ENCODE data around the gene ELK3.

ELK3 gene

GRCh38 chr12:96221391-96221790 is 27.2 kb downstream of the ELK3 start:
- no peak overlapping the region for H3K27ac ChIP-seq (ENCODE audit: low read depth, low read length)
- H3K4me1 ChIP-seq (ENCODE audit: control insufficient read depth in 5 of 5, insufficient read depth in 5 of 5, low read length in 5 of 5) = peaks cover 0 to 68% (median 4%) of the 10 kb centered on the region in 5 donors
- no peak overlapping the region for H3K9ac ChIP-seq (ENCODE audit: low read length in 5 of 5)
- H3K36me3 ChIP-seq (ENCODE audit: control insufficient read depth in 5 of 5, insufficient read depth in 5 of 5, low read length in 5 of 5) = peaks cover 5 to 30% (median 18%) of the 10 kb centered on the region in 5 donors
- no peaks in the 10 kb centered on the region for H3K27me3 ChIP-seq (ENCODE audit: control insufficient read depth in 5 of 5, insufficient read depth in 4 of 5, low read length in 5 of 5)
- no peak overlapping the region for H3K4me3 ChIP-seq (ENCODE audit: low read depth in 1 of 5, low read length in 5 of 5)
- H3K9me3 ChIP-seq (ENCODE audit: control insufficient read depth in 5 of 5, low read length in 5 of 5) = no peaks in the 10 kb centered on the region

- Histone ChIP-seq H3K9me3 (ENCODE audit: control insufficient read depth in 5 of 5, low read length in 5 of 5) (no peaks in the 10 kb centered on the region), H3K9ac (ENCODE audit: low read length in 5 of 5) (no peak overlapping the region), H3K27ac (ENCODE audit: low read depth, low read length) (no peak overlapping the region), H3K4me3 (ENCODE audit: low read depth in 1 of 5, low read length in 5 of 5) (no peak overlapping the region), H3K36me3 (ENCODE audit: control insufficient read depth in 5 of 5, insufficient read depth in 5 of 5, low read length in 5 of 5) (peaks cover 5 to 34% (median 25%) of the 10 kb centered on the region in 5 donors), H3K27me3 (ENCODE audit: control insufficient read depth in 5 of 5, insufficient read depth in 4 of 5, low read length in 5 of 5) (no peaks in the 10 kb centered on the region), H3K4me1 (ENCODE audit: control insufficient read depth in 5 of 5, insufficient read depth in 5 of 5, low read length in 5 of 5) (peaks cover 0 to 65% (median 4%) of the 10 kb centered on the region in 5 donors)
Observed at GRCh38 chr12:96223411-96224218, 29.4 kb downstream of the ELK3 start.

- H3K27me3 ChIP-seq (ENCODE audit: control insufficient read depth in 5 of 5, insufficient read depth in 4 of 5, low read length in 5 of 5) = no peaks in the 10 kb centered on the region
- no peak overlapping the region for H3K4me3 ChIP-seq (ENCODE audit: low read depth in 1 of 5, low read length in 5 of 5)
- H3K27ac ChIP-seq (ENCODE audit: low read depth, low read length) = no peak overlapping the region
- peaks cover 0 to 65% (median 4%) of the 10 kb centered on the region in 5 donors for H3K4me1 ChIP-seq (ENCODE audit: control insufficient read depth in 5 of 5, insufficient read depth in 5 of 5, low read length in 5 of 5)
- H3K9me3 ChIP-seq (ENCODE audit: control insufficient read depth in 5 of 5, low read length in 5 of 5) = no peaks in the 10 kb centered on the region
- H3K36me3 ChIP-seq (ENCODE audit: control insufficient read depth in 5 of 5, insufficient read depth in 5 of 5, low read length in 5 of 5) = peaks cover 5 to 38% (median 27%) of the 10 kb centered on the region in 5 donors
- H3K9ac ChIP-seq (ENCODE audit: low read length in 5 of 5) = no peak overlapping the region
Observed at GRCh38 chr12:96224219-96224615, 30.0 kb downstream of the ELK3 start.

GRCh38 chr12:96225044-96225855 is 31.1 kb downstream of the ELK3 start:
- Histone ChIP-seq H3K27ac (ENCODE audit: low read depth, low read length) (peak overlapping the region; percentile 37), H3K4me1 (ENCODE audit: control insufficient read depth in 5 of 5, insufficient read depth in 5 of 5, low read length in 5 of 5) (peaks cover 0 to 59% (median 4%) of the 10 kb centered on the region in 5 donors), H3K9ac (ENCODE audit: low read length in 5 of 5) (no peak overlapping the region), H3K9me3 (ENCODE audit: control insufficient read depth in 5 of 5, low read length in 5 of 5) (no peaks in the 10 kb centered on the region), H3K36me3 (ENCODE audit: control insufficient read depth in 5 of 5, insufficient read depth in 5 of 5, low read length in 5 of 5) (peaks cover 5 to 41% (median 27%) of the 10 kb centered on the region in 5 donors), H3K27me3 (ENCODE audit: control insufficient read depth in 5 of 5, insufficient read depth in 4 of 5, low read length in 5 of 5) (no peaks in the 10 kb centered on the region), H3K4me3 (ENCODE audit: low read depth in 1 of 5, low read length in 5 of 5) (no peak overlapping the region)

GRCh38 chr12:96225994-96226399 is 31.8 kb downstream of the ELK3 start:
- Histone ChIP-seq H3K27ac (ENCODE audit: low read depth, low read length) (peak overlapping the region; percentile 37), H3K4me1 (ENCODE audit: control insufficient read depth in 5 of 5, insufficient read depth in 5 of 5, low read length in 5 of 5) (peaks cover 0 to 53% (median 4%) of the 10 kb centered on the region in 5 donors), H3K9me3 (ENCODE audit: control insufficient read depth in 5 of 5, low read length in 5 of 5) (no peaks in the 10 kb centered on the region), H3K4me3 (ENCODE audit: low read depth in 1 of 5, low read length in 5 of 5) (no peak overlapping the region), H3K9ac (ENCODE audit: low read length in 5 of 5) (no peak overlapping the region), H3K27me3 (ENCODE audit: control insufficient read depth in 5 of 5, insufficient read depth in 4 of 5, low read length in 5 of 5) (no peaks in the 10 kb centered on the region), H3K36me3 (ENCODE audit: control insufficient read depth in 5 of 5, insufficient read depth in 5 of 5, low read length in 5 of 5) (peaks cover 5 to 42% (median 27%) of the 10 kb centered on the region in 5 donors)

- Histone ChIP-seq H3K4me1 (ENCODE audit: control insufficient read depth in 5 of 5, insufficient read depth in 5 of 5, low read length in 5 of 5) (peaks cover 0 to 49% (median 4%) of the 10 kb centered on the region in 5 donors), H3K27ac (ENCODE audit: low read depth, low read length) (no peak overlapping the region)
Observed at GRCh38 chr12:96226401-96226800, 32.2 kb downstream of the ELK3 start.

GRCh38 chr12:96226801-96227348 is 32.7 kb downstream of the ELK3 start:
- Histone ChIP-seq H3K27ac (ENCODE audit: low read depth, low read length) (no peak overlapping the region), H3K9ac (ENCODE audit: low read length in 5 of 5) (no peak overlapping the region), H3K27me3 (ENCODE audit: control insufficient read depth in 5 of 5, insufficient read depth in 4 of 5, low read length in 5 of 5) (no peaks in the 10 kb centered on the region), H3K4me3 (ENCODE audit: low read depth in 1 of 5, low read length in 5 of 5) (no peak overlapping the region), H3K36me3 (ENCODE audit: control insufficient read depth in 5 of 5, insufficient read depth in 5 of 5, low read length in 5 of 5) (peaks cover 5 to 42% (median 27%) of the 10 kb centered on the region in 5 donors), H3K4me1 (ENCODE audit: control insufficient read depth in 5 of 5, insufficient read depth in 5 of 5, low read length in 5 of 5) (peaks cover 0 to 44% (median 4%) of the 10 kb centered on the region in 5 donors), H3K9me3 (ENCODE audit: control insufficient read depth in 5 of 5, low read length in 5 of 5) (no peaks in the 10 kb centered on the region)

More at GRCh38 chr12:96226401-96226800, 32.2 kb downstream of the ELK3 start:
- Histone ChIP-seq H3K9ac (ENCODE audit: low read length in 5 of 5) (no peak overlapping the region), H3K36me3 (ENCODE audit: control insufficient read depth in 5 of 5, insufficient read depth in 5 of 5, low read length in 5 of 5) (peaks cover 5 to 42% (median 27%) of the 10 kb centered on the region in 5 donors), H3K9me3 (ENCODE audit: control insufficient read depth in 5 of 5, low read length in 5 of 5) (no peaks in the 10 kb centered on the region), H3K27me3 (ENCODE audit: control insufficient read depth in 5 of 5, insufficient read depth in 4 of 5, low read length in 5 of 5) (no peaks in the 10 kb centered on the region), H3K4me3 (ENCODE audit: low read depth in 1 of 5, low read length in 5 of 5) (no peak overlapping the region)

- H3K36me3 ChIP-seq (ENCODE audit: control insufficient read depth in 5 of 5, insufficient read depth in 5 of 5, low read length in 5 of 5) = peaks cover 5 to 42% (median 27%) of the 10 kb centered on the region in 5 donors
Observed at GRCh38 chr12:96227365-96228106, 33.4 kb downstream of the ELK3 start.

GRCh38 chr12:96228566-96229248 is 34.5 kb downstream of the ELK3 start:
- Histone ChIP-seq H3K9ac (ENCODE audit: low read length in 5 of 5) (no peak overlapping the region), H3K4me3 (ENCODE audit: low read depth in 1 of 5, low read length in 5 of 5) (no peak overlapping the region), H3K9me3 (ENCODE audit: control insufficient read depth in 5 of 5, low read length in 5 of 5) (no peaks in the 10 kb centered on the region), H3K27ac (ENCODE audit: low read depth, low read length) (no peak overlapping the region), H3K27me3 (ENCODE audit: control insufficient read depth in 5 of 5, insufficient read depth in 4 of 5, low read length in 5 of 5) (no peaks in the 10 kb centered on the region), H3K4me1 (ENCODE audit: control insufficient read depth in 5 of 5, insufficient read depth in 5 of 5, low read length in 5 of 5) (peaks cover under 1 to 44% (median 14%) of the 10 kb centered on the region in 5 donors), H3K36me3 (ENCODE audit: control insufficient read depth in 5 of 5, insufficient read depth in 5 of 5, low read length in 5 of 5) (peaks cover 5 to 36% (median 24%) of the 10 kb centered on the region in 5 donors)

More at GRCh38 chr12:96227365-96228106, 33.4 kb downstream of the ELK3 start:
- H3K4me3 ChIP-seq (ENCODE audit: low read depth in 1 of 5, low read length in 5 of 5) = no peak overlapping the region
- H3K27ac ChIP-seq (ENCODE audit: low read depth, low read length) = no peak overlapping the region
- H3K27me3 ChIP-seq (ENCODE audit: control insufficient read depth in 5 of 5, insufficient read depth in 4 of 5, low read length in 5 of 5) = no peaks in the 10 kb centered on the region
- H3K9ac ChIP-seq (ENCODE audit: low read length in 5 of 5) = no peak overlapping the region
- peaks cover 0 to 44% (median 4%) of the 10 kb centered on the region in 5 donors for H3K4me1 ChIP-seq (ENCODE audit: control insufficient read depth in 5 of 5, insufficient read depth in 5 of 5, low read length in 5 of 5)
- no peaks in the 10 kb centered on the region for H3K9me3 ChIP-seq (ENCODE audit: control insufficient read depth in 5 of 5, low read length in 5 of 5)

All from subcutaneous abdominal adipose tissue (tissue), 5 donors.